Liver (tissue), 9 donors: Measurements from ENCODE around the gene KEAP1. TPM values are rescaled to one million over a fixed set of nuclear protein-coding genes. Genes with fewer than 3 reads are reported as not detected.

ENCODE experiments used
- DNase-seq: peaks from one replicate; pipeline ENCODE4 v3.0.0-alpha.2; 2017; ENCODE audit warnings: low spot score
- H3K27ac ChIP-seq, 2 donors: one replicate each; pipeline ENCODE4 v1.7.0; 2013; ENCODE audit warnings: inconsistent platforms in 2 of 2, low read length in 2 of 2, control low read depth in 1 of 2, low read depth in 1 of 2, mild to moderate bottlenecking in 1 of 2
- H3K27me3 ChIP-seq, 4 donors: one replicate each; pipeline versions ENCODE4 v1.6.1 to v1.7.0; 2013; ENCODE audit warnings: low read length in 3 of 4, inconsistent platforms in 1 of 4, mild to moderate bottlenecking in 1 of 4, moderate library complexity in 1 of 4; ENCODE audit not compliant: control insufficient read depth in 4 of 4, insufficient read depth in 4 of 4
- H3K36me3 ChIP-seq, 4 donors: one replicate each; pipeline versions ENCODE4 v1.6.1 to v1.7.0; 2013; ENCODE audit warnings: low read length in 3 of 4, mild to moderate bottlenecking in 3 of 4, low read depth in 1 of 4, moderate library complexity in 1 of 4; ENCODE audit not compliant: control insufficient read depth in 4 of 4, insufficient read depth in 3 of 4
- H3K4me1 ChIP-seq, 4 donors: one replicate each; pipeline versions ENCODE4 v1.6.1 to v1.7.0; 2013; ENCODE audit warnings: low read length in 3 of 4, mild to moderate bottlenecking in 3 of 4, moderate library complexity in 1 of 4; ENCODE audit not compliant: control insufficient read depth in 4 of 4, insufficient read depth in 4 of 4
- H3K4me3 ChIP-seq, 3 donors: one replicate each; pipeline versions ENCODE4 v1.6.1 to v1.7.0; 2013; ENCODE audit warnings: low read length in 3 of 3, control low read depth in 1 of 3, low read depth in 1 of 3, mild to moderate bottlenecking in 1 of 3
- H3K9ac ChIP-seq, 2 donors: one replicate each; pipeline ENCODE4 v1.7.0; 2013; ENCODE audit warnings: low read length in 2 of 2, mild to moderate bottlenecking in 2 of 2, moderate library complexity in 2 of 2, control low read depth in 1 of 2, low read depth in 1 of 2
- H3K9me3 ChIP-seq, 4 donors: one replicate each; pipeline versions ENCODE4 v1.6.1 to v1.7.0; 2013; ENCODE audit warnings: low read length in 3 of 4; ENCODE audit not compliant: control insufficient read depth in 4 of 4
- EGR1 ChIP-seq, 2 donors: IDR thresholded peaks; 2 replicates each; pipeline ENCODE4 v1.6.1; 2016 to 2018; ENCODE audit warnings: antibody characterized with exemption in 2 of 2, low read depth in 2 of 2
- FOXA1 ChIP-seq: IDR thresholded peaks from 2 replicates; pipeline ENCODE4 v1.6.1; 2016; ENCODE audit warnings: antibody characterized with exemption
- FOXA2 ChIP-seq: IDR thresholded peaks from 2 replicates; pipeline ENCODE4 v1.6.1; 2016; ENCODE audit warnings: antibody characterized with exemption
- GABPA ChIP-seq, 2 donors: IDR thresholded peaks in 1 of 2; conservative IDR thresholded peaks in 1 of 2; 2 replicates each; pipeline ENCODE4 v1.6.1; 2016; ENCODE audit warnings: antibody characterized with exemption in 2 of 2, mild to moderate bottlenecking in 1 of 2, moderate library complexity in 1 of 2
- HNF4A ChIP-seq, 2 donors: conservative IDR thresholded peaks; 2 replicates each; pipeline ENCODE4 v1.6.1; 2016; ENCODE audit warnings: antibody characterized with exemption in 2 of 2, mild to moderate bottlenecking in 2 of 2
- HNF4G ChIP-seq: IDR thresholded peaks from 2 replicates; pipeline ENCODE4 v1.6.1; 2016; ENCODE audit warnings: antibody characterized with exemption
- JUND ChIP-seq, 2 donors: IDR thresholded peaks; 2 replicates each; pipeline ENCODE4 v1.6.1; 2016; ENCODE audit warnings: antibody characterized with exemption in 2 of 2
- MAX ChIP-seq: IDR thresholded peaks from 2 replicates; pipeline ENCODE4 v1.6.1; 2016; ENCODE audit warnings: antibody characterized with exemption
- NR2F2 ChIP-seq: IDR thresholded peaks from 2 replicates; pipeline ENCODE4 v1.6.1; 2016; ENCODE audit warnings: antibody characterized with exemption
- RAD21 ChIP-seq, 2 donors: IDR thresholded peaks; 2 replicates each; pipeline ENCODE4 v1.6.1; 2016; ENCODE audit warnings: antibody characterized with exemption in 2 of 2, mild to moderate bottlenecking in 2 of 2
- RXRA ChIP-seq, 2 donors: IDR thresholded peaks; 2 replicates each; pipeline ENCODE4 v1.6.1; 2017 to 2018; ENCODE audit warnings: antibody characterized with exemption in 2 of 2, mild to moderate bottlenecking in 1 of 2
- SP1 ChIP-seq: IDR thresholded peaks from 2 replicates; pipeline ENCODE4 v1.6.1; 2018; ENCODE audit warnings: antibody characterized with exemption, mild to moderate bottlenecking
- TAF1 ChIP-seq: conservative IDR thresholded peaks from 2 replicates; pipeline ENCODE4 v1.6.1; 2016; ENCODE audit warnings: antibody characterized with exemption, mild to moderate bottlenecking
- YY1 ChIP-seq: IDR thresholded peaks from 2 replicates; pipeline ENCODE4 v1.6.1; 2016; ENCODE audit warnings: antibody characterized with exemption, mild to moderate bottlenecking
- ZBTB33 ChIP-seq: IDR thresholded peaks from 2 replicates; pipeline ENCODE4 v1.6.1; 2016; ENCODE audit warnings: antibody characterized with exemption
- WGBS: extraction: QIAGEN DNeasy Blood & Tissue Kit; methylation state at CpG from one replicate; pipeline ENCODE4 v1.1.7; 2013; 5-methylcytosine and 5-hydroxymethylcytosine counted together
- polyA plus RNA-seq, 2 donors: library from polyadenylated mRNA; stranded (reverse) in 1 of 2; unstranded in 1 of 2; fragments of 200-250 nt in 1 of 2; fragments of >200 nt in 1 of 2; fragmentation: Nextera tagmentation in 1 of 2; extraction: Ambion mirVana in 1 of 2; gene quantifications; one replicate each; pipeline versions ENCODE4 v1.2.1 to v1.2.3, GENCODE V29; 2013 to 2015
- total RNA-seq, 2 donors: library from RNA; depleted of rRNA; stranded (reverse); fragments of >200 nt; gene quantifications; one replicate each; pipeline ENCODE4 v1.2.3, GENCODE V29; 2014
- TF ChIP-seq, protein P1 (sequence below): IDR thresholded peaks from 2 replicates; pipeline ENCODE4 v1.6.1; 2016; ENCODE audit warnings: antibody characterized with exemption, mild to moderate bottlenecking
- TF ChIP-seq, protein P2 (sequence below): IDR thresholded peaks from 2 replicates; pipeline ENCODE4 v1.6.1; 2016; ENCODE audit warnings: antibody characterized with exemption
- TF ChIP-seq, protein P3 (sequence below): fragments of 150-350 bp; IDR thresholded peaks from 2 replicates; pipeline ENCODE4 v1.5.1; 2017; ENCODE audit warnings: improper control_type of control experiment, low read depth, low read length; ENCODE audit not compliant: missing input control
- donor health status: healthy.
- donor health status: healthy.
- donor health status: healthy.
- donor health status: healthy.
- donor health status: healthy.

Gene KEAP1
- total and polyA plus RNA-seq, 4 donors: 44.3 to 62.3 (median 48.0) TPM

DNA sequence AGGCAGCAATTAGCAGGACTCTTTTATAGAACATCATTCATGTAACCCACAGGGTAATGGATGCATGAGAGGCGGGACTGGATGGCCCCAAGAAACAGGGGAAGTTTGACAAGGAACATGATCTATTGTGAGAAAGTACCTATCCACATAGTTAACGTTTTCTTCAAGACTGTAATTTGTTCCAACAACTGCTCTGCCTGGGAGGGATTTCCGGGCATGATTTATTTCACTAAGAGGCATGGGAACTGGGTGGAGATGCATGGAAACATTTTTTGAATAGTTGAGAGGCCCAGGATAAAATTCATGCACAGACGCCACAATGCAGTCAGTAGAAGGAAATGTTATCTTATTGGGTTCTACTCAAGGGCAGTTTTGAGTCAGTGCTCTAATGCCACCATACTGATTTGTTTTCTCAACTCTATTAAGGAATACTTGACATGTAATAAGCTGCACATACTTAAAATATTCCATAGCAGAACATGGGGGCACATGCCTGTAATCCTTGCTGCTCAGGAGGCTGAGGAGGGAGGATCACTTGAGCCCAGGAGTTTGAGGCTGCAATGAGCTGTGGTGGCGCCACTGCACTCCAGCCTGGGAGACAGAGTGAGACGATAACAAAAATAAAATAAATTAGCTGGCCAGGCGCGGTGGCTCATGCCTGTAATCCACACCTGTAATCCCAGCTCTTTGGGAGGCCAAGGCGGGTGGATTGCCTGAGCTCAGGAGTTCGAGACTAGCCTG is 30.7 kb upstream of the KEAP1 start:
- TF ChIP-seq, protein P1, sequence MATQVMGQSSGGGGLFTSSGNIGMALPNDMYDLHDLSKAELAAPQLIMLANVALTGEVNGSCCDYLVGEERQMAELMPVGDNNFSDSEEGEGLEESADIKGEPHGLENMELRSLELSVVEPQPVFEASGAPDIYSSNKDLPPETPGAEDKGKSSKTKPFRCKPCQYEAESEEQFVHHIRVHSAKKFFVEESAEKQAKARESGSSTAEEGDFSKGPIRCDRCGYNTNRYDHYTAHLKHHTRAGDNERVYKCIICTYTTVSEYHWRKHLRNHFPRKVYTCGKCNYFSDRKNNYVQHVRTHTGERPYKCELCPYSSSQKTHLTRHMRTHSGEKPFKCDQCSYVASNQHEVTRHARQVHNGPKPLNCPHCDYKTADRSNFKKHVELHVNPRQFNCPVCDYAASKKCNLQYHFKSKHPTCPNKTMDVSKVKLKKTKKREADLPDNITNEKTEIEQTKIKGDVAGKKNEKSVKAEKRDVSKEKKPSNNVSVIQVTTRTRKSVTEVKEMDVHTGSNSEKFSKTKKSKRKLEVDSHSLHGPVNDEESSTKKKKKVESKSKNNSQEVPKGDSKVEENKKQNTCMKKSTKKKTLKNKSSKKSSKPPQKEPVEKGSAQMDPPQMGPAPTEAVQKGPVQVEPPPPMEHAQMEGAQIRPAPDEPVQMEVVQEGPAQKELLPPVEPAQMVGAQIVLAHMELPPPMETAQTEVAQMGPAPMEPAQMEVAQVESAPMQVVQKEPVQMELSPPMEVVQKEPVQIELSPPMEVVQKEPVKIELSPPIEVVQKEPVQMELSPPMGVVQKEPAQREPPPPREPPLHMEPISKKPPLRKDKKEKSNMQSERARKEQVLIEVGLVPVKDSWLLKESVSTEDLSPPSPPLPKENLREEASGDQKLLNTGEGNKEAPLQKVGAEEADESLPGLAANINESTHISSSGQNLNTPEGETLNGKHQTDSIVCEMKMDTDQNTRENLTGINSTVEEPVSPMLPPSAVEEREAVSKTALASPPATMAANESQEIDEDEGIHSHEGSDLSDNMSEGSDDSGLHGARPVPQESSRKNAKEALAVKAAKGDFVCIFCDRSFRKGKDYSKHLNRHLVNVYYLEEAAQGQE: no peak
- TF ChIP-seq EGR1 (IDR thresholded peaks at IDR 0.05; ENCODE audit: low read depth in 2 of 2) (no peak), GABPA (IDR thresholded peaks at IDR 0.05 in 1 of 2, conservative IDR thresholded peaks at IDR 0.05 in 1 of 2) (no peak), MAX (no peak), RXRA (IDR thresholded peaks at IDR 0.05) (no peak), SP1 (no peak), FOXA1 (no peak), HNF4A (conservative IDR thresholded peaks at IDR 0.05) (no peak), JUND (IDR thresholded peaks at IDR 0.05) (no peak), TAF1 (no peak), FOXA2 (no peak), HNF4G (no peak), NR2F2 (no peak), ZBTB33 (no peak), RAD21 (IDR thresholded peaks at IDR 0.05) (no peak), YY1 (no peak)
- TF ChIP-seq, protein P2, sequence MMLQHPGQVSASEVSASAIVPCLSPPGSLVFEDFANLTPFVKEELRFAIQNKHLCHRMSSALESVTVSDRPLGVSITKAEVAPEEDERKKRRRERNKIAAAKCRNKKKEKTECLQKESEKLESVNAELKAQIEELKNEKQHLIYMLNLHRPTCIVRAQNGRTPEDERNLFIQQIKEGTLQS: no peak
- TF ChIP-seq, protein P3, sequence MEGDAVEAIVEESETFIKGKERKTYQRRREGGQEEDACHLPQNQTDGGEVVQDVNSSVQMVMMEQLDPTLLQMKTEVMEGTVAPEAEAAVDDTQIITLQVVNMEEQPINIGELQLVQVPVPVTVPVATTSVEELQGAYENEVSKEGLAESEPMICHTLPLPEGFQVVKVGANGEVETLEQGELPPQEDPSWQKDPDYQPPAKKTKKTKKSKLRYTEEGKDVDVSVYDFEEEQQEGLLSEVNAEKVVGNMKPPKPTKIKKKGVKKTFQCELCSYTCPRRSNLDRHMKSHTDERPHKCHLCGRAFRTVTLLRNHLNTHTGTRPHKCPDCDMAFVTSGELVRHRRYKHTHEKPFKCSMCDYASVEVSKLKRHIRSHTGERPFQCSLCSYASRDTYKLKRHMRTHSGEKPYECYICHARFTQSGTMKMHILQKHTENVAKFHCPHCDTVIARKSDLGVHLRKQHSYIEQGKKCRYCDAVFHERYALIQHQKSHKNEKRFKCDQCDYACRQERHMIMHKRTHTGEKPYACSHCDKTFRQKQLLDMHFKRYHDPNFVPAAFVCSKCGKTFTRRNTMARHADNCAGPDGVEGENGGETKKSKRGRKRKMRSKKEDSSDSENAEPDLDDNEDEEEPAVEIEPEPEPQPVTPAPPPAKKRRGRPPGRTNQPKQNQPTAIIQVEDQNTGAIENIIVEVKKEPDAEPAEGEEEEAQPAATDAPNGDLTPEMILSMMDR: no peak
- no peaks in the 10 kb centered on the region for H3K4me1 ChIP-seq
- H3K36me3 ChIP-seq: no peaks in the 10 kb centered on the region
- no peak overlapping the region for H3K9ac ChIP-seq
- no peak overlapping the region for H3K4me3 ChIP-seq
- WGBS: 81% methylated on average over 10 of the region's 10 CpGs
- H3K27me3 ChIP-seq: no peaks in the 10 kb centered on the region
- no peak for DNase-seq
- H3K9me3 ChIP-seq: no peaks in the 10 kb centered on the region
- H3K27ac ChIP-seq: no peak overlapping the region
